Epithelial cell of prostate (primary cell): Measurements from ENCODE around the gene SLC6A18.
"Not testable (repeated sequence)": the region's sequence is repeated elsewhere in the genome, so short reads cannot be mapped to it uniquely, and the experiment has no call there.

Source experiments
- DNase-seq: peaks from one replicate; pipeline ENCODE4 v3.0.0-alpha.2; 2011; ENCODE audit warnings: low read depth, low spot score
- H3K27ac ChIP-seq: fragments of 450-650 bp; 2 replicates; pipeline ENCODE4 v1.5.1; 2017; ENCODE audit warnings: mild to moderate bottlenecking

SLC6A18 gene

DNA sequence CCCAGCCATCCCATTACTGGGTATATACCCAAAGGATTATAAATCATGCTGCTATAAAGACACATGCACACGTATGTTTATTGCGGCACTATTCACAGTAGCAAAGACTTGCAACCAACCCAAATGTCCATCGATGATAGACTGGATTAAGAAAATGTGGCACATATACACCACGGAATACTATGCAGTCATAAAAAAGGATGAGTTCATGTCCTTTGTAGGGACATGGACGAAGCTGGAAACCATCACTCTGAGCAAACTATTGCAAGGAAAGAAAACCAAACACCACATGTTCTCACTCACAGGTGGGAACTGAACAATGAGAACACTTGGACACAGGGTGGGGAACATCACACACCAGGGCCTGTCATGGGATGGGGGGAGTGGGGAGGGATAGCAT is 42.3 kb downstream of the SLC6A18 start:
- not testable (repeated sequence) for DNase-seq, H3K27ac ChIP-seq

- no peak for DNase-seq
- no peak overlapping the region for H3K27ac ChIP-seq
Measured at GRCh38 chr5:1268056-1268455, 42.9 kb downstream of the SLC6A18 start.

GRCh38 chr5:1268666-1269065 is 43.5 kb downstream of the SLC6A18 start:
- DNase-seq, result no peak
- no peak overlapping the region for H3K27ac ChIP-seq

DNA sequence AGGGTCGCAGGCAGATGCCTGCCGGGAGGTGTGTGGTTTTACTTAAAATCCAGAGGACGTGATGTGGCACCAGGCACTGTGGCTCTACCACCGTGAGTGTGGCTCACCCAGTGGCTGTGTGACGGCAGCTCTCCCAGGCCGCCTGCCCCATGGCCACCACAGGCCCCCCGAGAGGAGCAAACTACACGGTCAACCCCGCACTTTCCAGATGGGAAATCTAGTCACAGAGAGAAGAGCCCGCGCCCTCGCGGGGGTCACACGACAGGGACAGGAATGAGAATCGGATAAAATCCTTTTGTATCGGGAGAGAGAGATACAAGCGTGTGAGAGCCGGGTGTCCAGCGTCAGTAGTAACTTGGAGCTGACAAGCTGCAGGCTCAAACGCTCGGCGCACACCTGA is 45.2 kb downstream of the SLC6A18 start:
- no peak overlapping the region for H3K27ac ChIP-seq
- DNase-seq, result no peak

DNA sequence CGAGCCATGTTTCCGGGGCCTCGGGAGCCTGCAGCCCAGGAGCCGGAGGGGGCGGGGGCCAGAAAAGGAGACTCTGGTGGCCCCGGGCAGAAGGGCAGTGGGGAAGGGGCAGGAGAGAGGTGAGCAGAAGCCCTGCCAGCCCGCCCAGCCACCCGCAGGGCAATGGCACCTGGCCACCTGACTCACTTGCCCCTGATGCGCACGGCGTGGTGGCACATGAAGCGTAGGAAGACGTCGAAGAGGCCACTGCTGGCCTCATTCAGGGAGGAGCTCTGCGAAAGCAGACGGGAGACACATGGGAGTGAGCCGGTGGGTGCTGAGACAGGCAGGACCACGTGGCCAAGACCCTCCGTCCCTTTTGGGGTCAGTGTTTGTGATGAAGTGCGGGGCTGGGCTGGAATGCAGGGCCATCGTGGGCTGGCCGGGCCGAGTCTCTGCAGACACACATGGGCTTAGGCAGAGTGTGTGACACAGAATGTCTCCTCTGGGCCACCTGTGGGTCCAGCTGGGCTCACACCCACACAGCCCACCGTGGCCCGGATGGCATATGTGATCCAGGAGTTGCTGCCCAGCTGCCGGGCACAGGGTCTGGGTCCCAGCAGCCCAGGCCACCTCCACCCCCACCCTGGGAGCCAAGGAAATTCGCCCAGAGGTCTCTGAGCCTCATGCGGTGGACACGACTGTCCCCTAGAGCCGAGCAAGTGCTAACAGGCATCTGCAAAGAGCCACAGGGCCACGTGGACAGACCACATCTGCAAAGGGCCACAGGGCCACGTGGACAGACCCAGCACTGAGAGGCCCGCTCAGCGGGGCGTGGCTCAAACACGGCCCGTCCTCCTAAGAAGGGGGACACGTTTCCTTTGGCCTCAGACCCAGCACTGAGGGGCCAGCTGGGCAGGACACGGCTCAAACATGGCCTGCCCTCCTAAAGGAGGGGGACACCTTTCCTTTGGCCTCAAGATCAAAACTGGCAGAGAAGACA is 46.0 kb downstream of the SLC6A18 start:
- DNase-seq, result no peak
- H3K27ac ChIP-seq, result no peak overlapping the region

DNA sequence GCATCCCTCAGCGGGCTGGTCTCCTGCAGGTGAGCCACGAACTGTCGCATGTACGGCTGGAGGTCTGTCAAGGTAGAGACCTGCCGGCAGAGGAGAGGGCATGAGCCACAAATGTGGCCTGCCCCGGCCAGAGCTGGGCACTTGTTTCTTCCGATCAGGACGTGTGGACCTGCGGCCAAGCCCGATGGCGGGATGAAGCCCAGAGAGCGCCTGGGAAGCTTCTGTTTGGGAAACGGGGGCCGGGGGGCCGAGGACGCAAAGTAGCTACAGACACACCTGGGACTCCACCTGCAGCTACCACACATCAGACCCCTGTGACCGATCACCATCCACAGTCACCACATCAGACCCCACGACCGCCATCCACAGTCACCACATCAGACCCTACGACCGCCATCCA is 47.0 kb downstream of the SLC6A18 start:
- no peak overlapping the region for H3K27ac ChIP-seq
- DNase-seq, result no peak

DNA sequence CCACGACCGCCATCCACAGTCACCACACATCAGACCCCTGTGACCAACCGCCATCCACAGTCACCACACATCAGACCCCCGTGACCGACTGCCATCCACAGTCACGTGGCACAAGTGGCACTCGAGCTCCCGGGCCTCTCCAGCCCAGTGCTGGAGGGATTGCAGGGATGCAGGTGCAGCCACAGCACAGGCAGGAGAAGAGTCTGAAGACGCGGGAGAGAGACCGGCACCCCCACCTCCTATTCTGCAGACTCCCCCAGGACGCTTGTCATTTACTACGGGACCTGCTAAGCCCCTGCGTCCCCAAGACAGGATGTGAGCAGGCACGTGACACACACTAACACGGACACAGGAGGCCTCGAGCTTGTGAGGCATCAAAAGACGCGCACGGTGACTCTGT is 48.6 kb downstream of the SLC6A18 start:
- DNase-seq, result no peak

GRCh38 chr5:1274471-1274870 is 49.3 kb downstream of the SLC6A18 start:
- no peak overlapping the region for H3K27ac ChIP-seq
- no peak for DNase-seq

More for the DNA sequence above, 48.6 kb downstream of the SLC6A18 start:
- no peak overlapping the region for H3K27ac ChIP-seq

DNA sequence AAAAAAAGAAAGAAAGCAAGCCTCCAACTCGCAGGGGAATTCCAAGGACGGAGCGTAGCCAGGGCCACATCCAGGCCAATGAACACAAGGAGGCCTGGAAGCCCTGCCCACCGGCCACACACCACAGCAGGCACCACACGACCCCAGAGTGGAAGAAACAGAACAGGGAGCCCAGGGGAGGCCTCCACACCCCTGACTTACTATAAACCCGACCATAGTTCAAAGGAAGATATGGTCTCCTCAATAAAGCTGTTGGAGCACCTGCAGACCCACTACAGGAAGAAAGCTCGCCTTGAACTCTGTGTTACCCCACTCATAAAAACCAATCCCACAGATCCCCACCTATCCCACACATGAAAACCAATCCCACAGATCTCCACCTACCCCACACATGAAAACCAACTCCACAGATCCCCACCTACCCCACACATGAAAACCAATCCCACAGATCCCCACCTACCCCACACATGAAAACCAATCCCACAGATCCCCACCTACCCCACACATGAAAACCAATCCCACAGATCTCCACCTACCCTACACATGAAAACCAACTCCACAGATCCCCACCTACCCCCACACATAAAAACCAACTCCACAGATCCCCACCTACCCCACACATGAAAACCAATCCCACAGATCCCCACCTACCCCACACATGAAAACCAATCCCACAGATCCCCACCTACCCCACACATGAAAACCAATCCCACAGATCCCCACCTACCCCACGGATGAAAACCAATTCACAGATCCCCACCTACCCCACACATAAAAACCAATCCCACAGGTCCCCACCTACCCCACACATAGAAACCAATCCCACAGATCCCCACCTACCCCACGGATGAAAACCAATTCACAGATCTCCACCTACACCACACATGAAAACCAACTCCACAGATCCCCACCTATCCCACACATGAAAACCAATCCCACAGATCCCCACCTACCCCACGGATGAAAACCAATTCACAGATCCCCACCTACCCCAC is 50.5 kb downstream of the SLC6A18 start:
- H3K27ac ChIP-seq, DNase-seq: not testable (repeated sequence)

GRCh38 chr5:1276930-1277329 is 51.7 kb downstream of the SLC6A18 start:
- no peak overlapping the region for H3K27ac ChIP-seq
- no peak for DNase-seq

- no peak overlapping the region for H3K27ac ChIP-seq
- no peak for DNase-seq
Measured at GRCh38 chr5:1277331-1277730, 52.1 kb downstream of the SLC6A18 start.

DNA sequence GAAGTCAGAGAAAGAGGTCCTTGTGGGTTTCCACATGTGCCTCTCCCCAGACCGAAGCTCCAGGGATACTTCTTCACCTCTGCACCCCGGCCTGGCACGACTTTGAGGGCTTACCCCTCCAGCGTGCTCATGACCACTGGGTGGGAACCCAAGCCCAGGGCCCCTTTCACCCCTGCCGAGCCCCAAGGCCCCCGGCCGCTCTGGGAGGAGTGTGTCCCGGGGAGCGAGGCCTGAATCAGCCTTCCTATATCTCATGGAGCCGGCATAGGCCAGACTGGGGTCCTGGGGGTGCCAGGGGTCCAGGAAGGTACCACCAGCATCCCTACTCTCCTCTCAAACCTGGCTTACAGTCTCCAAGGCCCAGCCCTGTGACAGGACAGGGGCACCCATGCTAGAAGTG is 52.6 kb downstream of the SLC6A18 start:
- no peak for DNase-seq
- no peak overlapping the region for H3K27ac ChIP-seq

DNA sequence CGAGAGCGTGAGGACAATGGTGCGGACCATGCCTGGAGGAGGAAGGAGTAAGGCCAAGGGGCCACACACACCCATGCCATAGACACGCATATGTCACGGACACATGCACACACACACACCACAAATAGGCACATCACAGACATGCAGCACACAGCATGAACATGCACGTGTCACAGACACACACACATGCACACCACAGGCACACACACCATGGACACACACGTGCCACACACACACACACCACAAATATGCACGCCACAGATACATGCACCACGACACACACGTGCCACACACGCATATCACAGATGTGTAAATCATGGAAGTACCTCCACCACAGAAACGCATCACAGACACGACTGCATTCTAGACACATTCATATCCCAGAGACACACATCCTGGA is 53.0 kb downstream of the SLC6A18 start:
- no peak for DNase-seq

GRCh38 chr5:1278656-1279442 is 53.7 kb downstream of the SLC6A18 start:
- no peak overlapping the region for H3K27ac ChIP-seq
- no peak for DNase-seq

More for the DNA sequence above, 53.0 kb downstream of the SLC6A18 start:
- H3K27ac ChIP-seq, result no peak overlapping the region

DNA sequence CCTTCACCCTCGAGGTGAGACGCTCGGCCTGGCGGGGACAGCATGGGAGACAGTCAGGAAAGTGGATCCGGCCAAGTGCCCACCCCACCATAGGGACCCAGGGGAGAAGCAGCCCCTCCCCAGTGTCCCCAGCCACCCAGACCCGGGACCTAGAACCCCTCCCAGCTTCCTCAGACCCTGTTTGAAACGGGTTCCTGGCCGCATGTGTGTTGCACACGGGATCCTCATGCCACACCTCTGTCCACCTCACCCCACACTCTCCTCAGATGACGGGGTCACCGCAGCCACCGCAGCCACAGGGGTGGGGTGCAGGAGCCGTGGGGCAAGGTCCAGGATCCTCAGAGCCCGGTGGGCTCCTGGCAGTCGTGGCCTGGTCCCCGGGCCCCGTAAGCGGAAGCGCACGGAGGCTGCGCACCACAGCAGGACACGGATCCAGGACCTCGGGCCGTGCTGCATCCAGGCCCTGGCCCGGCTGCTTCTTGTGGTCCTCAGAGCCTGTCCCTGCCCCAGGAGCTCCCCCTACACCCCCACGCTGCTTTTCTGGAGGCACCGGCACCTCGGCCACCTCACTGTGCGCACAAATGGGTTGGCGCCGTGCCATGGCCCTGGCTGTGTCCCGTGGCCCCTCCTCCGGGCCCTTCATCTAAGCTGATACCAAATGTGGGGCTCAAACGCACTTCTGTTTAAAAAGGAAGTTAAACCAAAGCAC is 54.4 kb downstream of the SLC6A18 start:
- no peak overlapping the region for H3K27ac ChIP-seq
- no peak for DNase-seq

- no peak overlapping the region for H3K27ac ChIP-seq
- DNase-seq, result no peak
Measured at GRCh38 chr5:1280177-1281037, 55.2 kb downstream of the SLC6A18 start.

GRCh38 chr5:1281038-1281882 is 56.1 kb downstream of the SLC6A18 start:
- H3K27ac ChIP-seq, result no peak overlapping the region
- no peak for DNase-seq
